HG03521 (cell line): ENCODE results near the gene ARF1.

Experiments used
- ATAC-seq: cut with Tn5 transposase; IDR thresholded peaks from one replicate; pipeline ENCODE4 v1.9.1; 2021; ENCODE audit warnings: mild to moderate bottlenecking, moderate library complexity; ENCODE audit not compliant: unreplicated experiment

Gene ARF1

GRCh38 chr1:228144993-228145343 is 62.5 kb downstream of the ARF1 start:
- no peak for ATAC-seq

GRCh38 chr1:228145463-228146416 is 63.2 kb downstream of the ARF1 start:
- ATAC-seq: no peak

GRCh38 chr1:228146417-228147150 is 64.1 kb downstream of the ARF1 start:
- ATAC-seq: no peak

- no peak for ATAC-seq
Observed at GRCh38 chr1:228147151-228147693, 64.7 kb downstream of the ARF1 start.

GRCh38 chr1:228147768-228148167 is 65.3 kb downstream of the ARF1 start:
- ATAC-seq: no peak

- no peak for ATAC-seq
Observed at GRCh38 chr1:228148196-228148861, 65.8 kb downstream of the ARF1 start.
